ENCODE measurements around the gene HOXA7. TPM values are rescaled to one million over a fixed set of nuclear protein-coding genes. Genes with fewer than 3 reads are reported as not detected.
A peak's percentile ranks its signal among the peaks of the same experiment; 100 is the strongest.

HOXA7 gene
- total RNA-seq, 1 experiment from 2014 or later: 2.6 TPM

- no peak for DNase-seq
- H4K20me1 ChIP-seq (ENCODE audit: low read length): no peaks in the 10 kb centered on the region
- H2AFZ ChIP-seq (ENCODE audit: low read length): no peak overlapping the region
- no peaks in the 10 kb centered on the region for H3K27me3 ChIP-seq (ENCODE audit: low read length)
- H3K9ac ChIP-seq (ENCODE audit: low read length): no peak overlapping the region
- no peaks in the 10 kb centered on the region for H3F3A ChIP-seq (ENCODE audit: low read length, unreplicated experiment)
- no peak overlapping the region for H3K27ac ChIP-seq (ENCODE audit: low read length)
- no peak overlapping the region for H3K4me3 ChIP-seq (ENCODE audit: low read length)
- no peak overlapping the region for H3K4me2 ChIP-seq (ENCODE audit: low read length)
- peaks cover 15% of the 10 kb centered on the region; the same call in 1 of the 2 replicates for H3K79me2 ChIP-seq (ENCODE audit: low read length)
- no peak for TF ChIP-seq EZH2 (IDR thresholded peaks at IDR 0.05; ENCODE audit: low read length, unreplicated experiment)
- no peak for TF ChIP-seq CTCF (conservative IDR thresholded peaks at IDR 0.05; ENCODE audit: low read depth, low read length)
- no peak for TF ChIP-seq EZH2phosphoT487 (IDR thresholded peaks at IDR 0.05; ENCODE audit: borderline replicate concordance, low read length)
- no peaks in the 10 kb centered on the region; the same call in 1 of the 2 replicates for H3K36me3 ChIP-seq (ENCODE audit: low read depth, low read length)
- CTCF ChIA-PET: no interaction called here
- 0 out of 2 replicates have a peak, but pooled peaks cover 4% of the 10 kb centered on the region for H3K4me1 ChIP-seq (ENCODE audit: insufficient read depth, low read length)
- ATAC-seq: no peak
- no peaks in the 10 kb centered on the region for H3K9me2 ChIP-seq (replicated peaks; ENCODE audit: low read length)
- POLR2A ChIA-PET (ENCODE audit: unreplicated experiment): interaction anchor here (0.6 kb wide), 1 partner anchor 12 kb away, joined by 4 read pairs; no protein-coding TSS in a partner anchor
- intact Hi-C loops (cut with micrococcal nuclease): no loop called here
- no TSS peak for BruUV-seq (replicated peaks)
- H3K9me3 ChIP-seq (ENCODE audit: low read length): no peaks in the 10 kb centered on the region
These were observed 32.9 kb downstream of the HOXA7 start for GRCh38 chr7:27123477-27124053.

- Histone ChIP-seq H3K9me2 (replicated peaks; ENCODE audit: low read length) (no peaks in the 10 kb centered on the region), H3K4me1 (ENCODE audit: insufficient read depth, low read length) (0 out of 2 replicates have a peak, but pooled peaks cover under 1% of the 10 kb centered on the region), H3K4me3 (ENCODE audit: low read length) (no peak overlapping the region; the same call in 1 of the 2 replicates), H3K9me3 (ENCODE audit: low read length) (no peaks in the 10 kb centered on the region), H3K27me3 (ENCODE audit: low read length) (no peaks in the 10 kb centered on the region), H3K79me2 (ENCODE audit: low read length) (peaks cover 18% of the 10 kb centered on the region; the same call in 1 of the 2 replicates), H2AFZ (ENCODE audit: low read length) (0 out of 2 replicates have a peak overlapping the region, but pooled peaks have one; percentile 1), H3K27ac (ENCODE audit: low read length) (no peak overlapping the region), H3K9ac (ENCODE audit: low read length) (peak overlapping the region; percentile 51; the same call in 1 of the 2 replicates), H4K20me1 (ENCODE audit: low read length) (no peaks in the 10 kb centered on the region), H3F3A (ENCODE audit: low read length, unreplicated experiment) (no peaks in the 10 kb centered on the region), H3K4me2 (ENCODE audit: low read length) (peak overlapping the region; percentile 38), H3K36me3 (ENCODE audit: low read depth, low read length) (no peaks in the 10 kb centered on the region; the same call in 1 of the 2 replicates)
- no TSS peak for BruUV-seq (replicated peaks)
- no peak for DNase-seq
- 0 out of 2 replicates have a peak, but pooled peaks have one; percentile 9 for ATAC-seq
- TF ChIP-seq EZH2 (IDR thresholded peaks at IDR 0.05; ENCODE audit: low read length, unreplicated experiment) (no peak), EZH2phosphoT487 (IDR thresholded peaks at IDR 0.05; ENCODE audit: borderline replicate concordance, low read length) (no peak), CTCF (conservative IDR thresholded peaks at IDR 0.05; ENCODE audit: low read depth, low read length) (no peak)
- ChIA-PET POLR2A (ENCODE audit: unreplicated experiment) (interaction anchor here (0.6 to 0.7 kb wide), 3 partner anchors 8 to 25 kb away, joined by 3 to 5 read pairs (median 4); no protein-coding TSS in a partner anchor), CTCF (no interaction called here)
- intact Hi-C loops (cut with micrococcal nuclease): no loop called here
These were observed 33.4 kb downstream of the HOXA7 start for GRCh38 chr7:27123007-27123476.

All from PC-3 (cell line).